ENCODE measurements around the gene POGK.

The POGK gene

GRCh38 chr1:166868639-166869038 lies 29.4 kb downstream of the POGK start:
- Histone ChIP-seq H3K9ac (ENCODE audit: low read length) (no peak overlapping the region), H3K79me2 (ENCODE audit: low read length) (peaks cover 62% of the 10 kb centered on the region), H3K4me2 (ENCODE audit: low read length) (no peak overlapping the region), H2AFZ (ENCODE audit: low read depth, low read length) (no peak overlapping the region), H3K27ac (ENCODE audit: low read length) (no peak overlapping the region), H3K9me3 (ENCODE audit: insufficient read depth, low read length) (no peaks in the 10 kb centered on the region), H3K36me3 (replicated peaks; ENCODE audit: low read depth, low read length) (peaks cover 29% of the 10 kb centered on the region), H4K20me1 (ENCODE audit: insufficient read depth, low read length) (peaks cover 30% of the 10 kb centered on the region), H3K4me1 (ENCODE audit: low read length) (no peaks in the 10 kb centered on the region), H3K4me3 (ENCODE audit: low read length) (no peak overlapping the region), H3K27me3 (ENCODE audit: low read depth, low read length) (no peaks in the 10 kb centered on the region)
- TF ChIP-seq EZH2phosphoT487 (IDR thresholded peaks at IDR 0.05; ENCODE audit: low read depth) (no peak), CTCF (IDR thresholded peaks at IDR 0.05; ENCODE audit: low read depth, low read length) (no peak)

GRCh38 chr1:166869318-166870099 lies 30.2 kb downstream of the POGK start:
- H4K20me1 ChIP-seq (ENCODE audit: insufficient read depth, low read length) = peaks cover 36% of the 10 kb centered on the region
- H3K27ac ChIP-seq (ENCODE audit: low read length) = no peak overlapping the region
- no peak overlapping the region for H3K9ac ChIP-seq (ENCODE audit: low read length)
- peaks cover 22% of the 10 kb centered on the region for H3K36me3 ChIP-seq (replicated peaks; ENCODE audit: low read depth, low read length)
- H3K79me2 ChIP-seq (ENCODE audit: low read length) = peaks cover 66% of the 10 kb centered on the region
- no peaks in the 10 kb centered on the region for H3K9me3 ChIP-seq (ENCODE audit: insufficient read depth, low read length)
- no peak overlapping the region for H2AFZ ChIP-seq (ENCODE audit: low read depth, low read length)
- H3K4me1 ChIP-seq (ENCODE audit: low read length) = peaks cover 3% of the 10 kb centered on the region
- TF ChIP-seq EZH2phosphoT487 (IDR thresholded peaks at IDR 0.05; ENCODE audit: low read depth) (no peak), CTCF (IDR thresholded peaks at IDR 0.05; ENCODE audit: low read depth, low read length) (no peak)
- no peak overlapping the region for H3K4me3 ChIP-seq (ENCODE audit: low read length)
- H3K27me3 ChIP-seq (ENCODE audit: low read depth, low read length) = no peaks in the 10 kb centered on the region
- H3K4me2 ChIP-seq (ENCODE audit: low read length) = no peak overlapping the region

GRCh38 chr1:166870584-166870983 lies 31.3 kb downstream of the POGK start:
- H3K27me3 ChIP-seq (ENCODE audit: low read depth, low read length) = no peaks in the 10 kb centered on the region
- no peak overlapping the region for H3K27ac ChIP-seq (ENCODE audit: low read length)
- no peak overlapping the region for H2AFZ ChIP-seq (ENCODE audit: low read depth, low read length)
- no peak overlapping the region for H3K4me3 ChIP-seq (ENCODE audit: low read length)
- H3K9me3 ChIP-seq (ENCODE audit: insufficient read depth, low read length) = no peaks in the 10 kb centered on the region
- H4K20me1 ChIP-seq (ENCODE audit: insufficient read depth, low read length) = peaks cover 43% of the 10 kb centered on the region
- TF ChIP-seq EZH2phosphoT487 (IDR thresholded peaks at IDR 0.05; ENCODE audit: low read depth) (no peak), CTCF (IDR thresholded peaks at IDR 0.05; ENCODE audit: low read depth, low read length) (no peak)
- H3K4me1 ChIP-seq (ENCODE audit: low read length) = peaks cover 10% of the 10 kb centered on the region
- H3K9ac ChIP-seq (ENCODE audit: low read length) = no peak overlapping the region
- peaks cover 22% of the 10 kb centered on the region for H3K36me3 ChIP-seq (replicated peaks; ENCODE audit: low read depth, low read length)
- H3K4me2 ChIP-seq (ENCODE audit: low read length) = no peak overlapping the region
- peaks cover 76% of the 10 kb centered on the region for H3K79me2 ChIP-seq (ENCODE audit: low read length)

- TF ChIP-seq CTCF (IDR thresholded peaks at IDR 0.05; ENCODE audit: low read depth, low read length) = no peak
- no peak for TF ChIP-seq EZH2phosphoT487 (IDR thresholded peaks at IDR 0.05; ENCODE audit: low read depth)
- Histone ChIP-seq H3K4me1 (ENCODE audit: low read length) (peaks cover 14% of the 10 kb centered on the region), H3K79me2 (ENCODE audit: low read length) (peaks cover 65% of the 10 kb centered on the region), H3K36me3 (replicated peaks; ENCODE audit: low read depth, low read length) (peaks cover 4% of the 10 kb centered on the region), H3K4me2 (ENCODE audit: low read length) (peak overlapping the region; percentile 85; the same call in 1 of the 2 replicates), H3K27me3 (ENCODE audit: low read depth, low read length) (no peaks in the 10 kb centered on the region), H3K4me3 (ENCODE audit: low read length) (no peak overlapping the region), H3K27ac (ENCODE audit: low read length) (no peak overlapping the region), H4K20me1 (ENCODE audit: insufficient read depth, low read length) (peaks cover 43% of the 10 kb centered on the region), H2AFZ (ENCODE audit: low read depth, low read length) (no peak overlapping the region), H3K9ac (ENCODE audit: low read length) (no peak overlapping the region), H3K9me3 (ENCODE audit: insufficient read depth, low read length) (no peaks in the 10 kb centered on the region)
Measured at GRCh38 chr1:166874464-166874863, 35.2 kb downstream of the POGK start.

Measured in OCI-LY3 (cell line).